Measurements from ENCODE around the gene SEC31A.
A peak's percentile ranks its signal among the peaks of the same experiment; 100 is the strongest.
"Not testable (repeated sequence)": the region's sequence is repeated elsewhere in the genome, so short reads cannot be mapped to it uniquely, and the experiment has no call there.

Gene SEC31A

GRCh38 chr4:82848706-82849105 lies 42.2 kb downstream of the SEC31A start:
- DNase-seq (ENCODE audit: low read depth in 2 of 2), result no peak

GRCh38 chr4:82842593-82842992 lies 48.4 kb downstream of the SEC31A start:
- no peak for DNase-seq (ENCODE audit: low read depth in 2 of 2)

GRCh38 chr4:82839624-82840023 lies 51.3 kb downstream of the SEC31A start:
- DNase-seq (ENCODE audit: low read depth in 2 of 2), result no peak

- DNase-seq (ENCODE audit: low read depth in 2 of 2), result peak; percentile 61 to 63
These were observed 57.1 kb downstream of the SEC31A start for GRCh38 chr4:82833696-82834313.

- not testable (repeated sequence) for DNase-seq (ENCODE audit: low read depth in 2 of 2)
These were observed 57.9 kb downstream of the SEC31A start for GRCh38 chr4:82833060-82833459.

- no peak for DNase-seq (ENCODE audit: low read depth in 2 of 2)
These were observed 65.5 kb downstream of the SEC31A start for GRCh38 chr4:82825425-82825824.

- DNase-seq (ENCODE audit: low read depth in 2 of 2), result peak in 1 of 2 experiments; percentile 8
These were observed 67.9 kb downstream of the SEC31A start for GRCh38 chr4:82823062-82823461.

GRCh38 chr4:82820689-82821088 lies 70.3 kb downstream of the SEC31A start:
- no peak for DNase-seq (ENCODE audit: low read depth in 2 of 2)

- DNase-seq (ENCODE audit: low read depth in 2 of 2), result no peak
These were observed 72.0 kb downstream of the SEC31A start for GRCh38 chr4:82818664-82819662.

- not testable (repeated sequence) for DNase-seq (ENCODE audit: low read depth in 2 of 2)
These were observed 74.1 kb downstream of the SEC31A start for GRCh38 chr4:82816874-82817273.

- no peak for DNase-seq (ENCODE audit: low read depth in 2 of 2)
These were observed 76.9 kb downstream of the SEC31A start for GRCh38 chr4:82814034-82814433.

GRCh38 chr4:82811838-82812341 lies 79.1 kb downstream of the SEC31A start:
- no peak for DNase-seq (ENCODE audit: low read depth in 2 of 2)

- no peak for DNase-seq (ENCODE audit: low read depth in 2 of 2)
These were observed 79.6 kb downstream of the SEC31A start for GRCh38 chr4:82811392-82811791.

GRCh38 chr4:82810176-82810575 lies 80.8 kb downstream of the SEC31A start:
- DNase-seq (ENCODE audit: low read depth in 2 of 2), result no peak

- no peak for DNase-seq (ENCODE audit: low read depth in 2 of 2)
These were observed 81.3 kb downstream of the SEC31A start for GRCh38 chr4:82809619-82810018.

GRCh38 chr4:82803746-82804145 lies 87.2 kb downstream of the SEC31A start:
- no peak for DNase-seq (ENCODE audit: low read depth in 2 of 2)

GRCh38 chr4:82802911-82803310 lies 88.0 kb downstream of the SEC31A start:
- no peak for DNase-seq (ENCODE audit: low read depth in 2 of 2)

GRCh38 chr4:82801910-82802521 lies 88.9 kb downstream of the SEC31A start:
- no peak for DNase-seq (ENCODE audit: low read depth in 2 of 2)

- DNase-seq (ENCODE audit: low read depth in 2 of 2), result no peak
These were observed 91.7 kb downstream of the SEC31A start for GRCh38 chr4:82799006-82799881.

GRCh38 chr4:82798168-82799005 lies 92.6 kb downstream of the SEC31A start, which contains the start of gene SCD5:
Gene SCD5, minus strand, starts transcription at chr4:82798796. Its CDS starts 259 bp downstream, at chr4:82798537.
- DNase-seq (ENCODE audit: low read depth in 2 of 2), result peak; percentile 70 to 76
